Fibroblast of skin of abdomen (primary cell): ENCODE measurements around the gene RTN4RL1.
A peak's percentile ranks its signal among the peaks of the same experiment; 100 is the strongest.

Experiments used
- DNase-seq: peaks from one replicate; pipeline ENCODE4 v3.0.0-alpha.2; 2013

The RTN4RL1 gene

DNA sequence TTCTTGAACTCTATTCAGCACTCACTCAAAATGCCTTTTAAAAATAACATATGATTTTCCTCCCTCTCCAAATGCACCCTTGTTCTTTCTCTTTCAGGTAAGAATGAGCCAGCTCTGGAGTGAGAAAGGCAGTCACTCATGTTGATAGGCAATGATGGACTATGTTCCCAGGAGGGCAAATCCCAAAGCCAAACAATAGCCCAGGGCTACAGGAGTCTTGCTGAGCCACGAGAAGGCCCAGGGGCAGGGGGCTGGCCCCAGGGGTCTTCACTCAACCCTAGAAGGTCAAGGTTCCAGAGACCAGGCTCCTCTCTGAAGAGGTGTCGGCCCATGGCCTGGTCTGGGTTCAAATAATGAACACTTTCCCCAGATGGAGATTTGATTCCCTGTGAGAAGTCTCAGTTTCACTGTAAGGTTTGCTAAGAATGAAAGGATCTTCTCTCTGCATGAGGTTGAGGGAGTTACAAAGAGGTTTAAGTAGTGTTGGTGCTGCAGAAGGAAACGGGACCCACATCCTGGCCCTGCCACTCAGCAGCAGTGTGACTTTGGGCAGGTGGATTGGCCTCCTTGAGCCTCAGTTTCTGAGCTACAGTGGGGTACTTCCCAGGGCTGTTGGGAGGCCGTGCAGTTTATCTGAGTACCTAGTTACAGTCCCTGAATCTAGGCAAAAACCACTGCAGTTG is 49.0 kb downstream of the RTN4RL1 start:
- no peak for DNase-seq

- DNase-seq, result no peak
These were observed 49.6 kb downstream of the RTN4RL1 start for GRCh38 chr17:1975573-1975972.

GRCh38 chr17:1972487-1973160 is 52.5 kb downstream of the RTN4RL1 start:
- DNase-seq, result no peak

DNA sequence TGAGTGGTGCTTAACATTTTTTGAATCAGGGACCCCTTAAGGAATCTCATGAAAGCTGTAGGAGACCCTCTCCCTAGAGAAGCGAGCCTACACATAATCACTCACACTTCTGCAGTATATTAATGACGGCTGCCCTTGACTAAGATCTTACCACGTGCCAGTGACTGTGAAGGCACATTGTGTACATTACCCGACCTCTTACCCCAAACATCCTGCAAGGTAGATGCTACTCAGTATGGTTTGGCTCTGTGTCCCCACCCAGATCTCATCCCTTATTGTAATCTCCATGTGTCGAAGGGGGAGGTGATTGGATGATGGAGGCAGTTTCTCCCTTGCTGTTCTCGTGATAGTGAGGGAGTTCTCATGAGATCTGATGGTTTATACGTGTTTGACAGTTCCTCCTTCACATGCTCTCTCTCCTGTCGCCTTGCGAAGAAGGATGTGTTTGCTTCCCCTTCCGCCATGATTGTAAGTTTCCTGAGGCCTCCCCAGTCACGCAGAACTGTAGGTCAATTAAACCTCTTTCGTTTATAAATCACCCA is 54.2 kb downstream of the RTN4RL1 start:
- no peak for DNase-seq

GRCh38 chr17:1969712-1970111 is 55.4 kb downstream of the RTN4RL1 start:
- no peak for DNase-seq

- no peak for DNase-seq
These were observed 57.9 kb downstream of the RTN4RL1 start for GRCh38 chr17:1967213-1967612.

GRCh38 chr17:1966274-1967086 is 58.7 kb downstream of the RTN4RL1 start:
- peak; percentile 31 for DNase-seq

- peak; percentile 52 for DNase-seq
These were observed 59.4 kb downstream of the RTN4RL1 start for GRCh38 chr17:1965556-1966273.

DNA sequence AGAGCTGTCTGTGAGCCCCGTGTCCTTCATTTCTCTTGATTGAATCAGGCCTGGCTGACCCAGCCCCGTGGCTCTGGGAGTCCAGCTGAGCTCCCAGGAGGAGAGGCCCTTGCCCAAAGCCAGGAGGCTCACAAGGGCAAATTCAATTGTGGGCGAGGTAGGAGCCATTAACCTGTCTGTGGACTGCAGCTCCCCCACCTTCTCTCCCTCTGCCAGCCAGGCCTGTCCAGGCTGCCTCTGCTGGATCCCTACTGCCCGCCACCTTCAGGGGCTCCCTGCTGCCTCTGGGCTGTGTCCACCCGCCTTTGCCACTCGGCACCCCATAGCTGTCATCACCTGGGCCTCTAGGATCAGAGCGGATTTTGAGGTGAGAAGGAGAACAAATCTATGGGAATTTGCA is 61.9 kb downstream of the RTN4RL1 start:
- DNase-seq, result no peak

DNA sequence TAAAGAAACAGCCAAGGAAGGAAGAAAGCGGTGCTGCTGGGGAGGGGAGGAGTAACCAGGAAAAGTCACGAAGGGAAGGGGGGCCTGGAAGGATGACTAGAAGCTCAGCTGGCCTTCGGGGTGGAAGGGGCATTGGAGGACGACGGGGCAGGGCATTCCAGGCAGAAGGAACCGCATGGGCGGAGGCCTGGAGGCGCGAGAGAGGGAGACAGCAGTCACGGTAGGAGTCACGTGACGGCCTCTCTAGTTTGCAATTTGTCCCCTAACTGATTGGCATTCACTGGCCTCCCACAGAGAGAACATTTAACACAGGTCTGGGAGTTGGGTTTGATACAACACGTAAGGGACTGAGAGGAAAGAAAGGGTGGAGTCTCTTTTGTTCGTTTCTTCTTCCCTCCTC is 63.9 kb downstream of the RTN4RL1 start:
- DNase-seq, result no peak

DNA sequence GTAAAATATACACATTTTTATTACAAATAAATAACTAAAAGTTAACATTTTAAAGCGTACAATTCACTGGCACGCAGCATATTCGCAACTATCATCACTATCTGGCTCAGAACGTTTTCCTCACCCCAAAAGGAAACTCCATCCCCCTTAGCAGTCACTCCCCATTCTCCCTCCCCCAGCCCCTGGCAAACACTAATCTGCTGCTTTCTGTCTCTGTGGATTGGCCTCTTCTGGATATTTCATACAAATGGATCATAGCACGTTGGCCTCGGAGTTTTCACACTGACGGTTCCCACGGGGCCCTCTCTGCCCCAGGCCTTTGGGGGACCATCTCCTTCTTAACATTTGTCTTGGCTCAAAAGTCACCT is 64.6 kb downstream of the RTN4RL1 start:
- DNase-seq, result no peak

DNA sequence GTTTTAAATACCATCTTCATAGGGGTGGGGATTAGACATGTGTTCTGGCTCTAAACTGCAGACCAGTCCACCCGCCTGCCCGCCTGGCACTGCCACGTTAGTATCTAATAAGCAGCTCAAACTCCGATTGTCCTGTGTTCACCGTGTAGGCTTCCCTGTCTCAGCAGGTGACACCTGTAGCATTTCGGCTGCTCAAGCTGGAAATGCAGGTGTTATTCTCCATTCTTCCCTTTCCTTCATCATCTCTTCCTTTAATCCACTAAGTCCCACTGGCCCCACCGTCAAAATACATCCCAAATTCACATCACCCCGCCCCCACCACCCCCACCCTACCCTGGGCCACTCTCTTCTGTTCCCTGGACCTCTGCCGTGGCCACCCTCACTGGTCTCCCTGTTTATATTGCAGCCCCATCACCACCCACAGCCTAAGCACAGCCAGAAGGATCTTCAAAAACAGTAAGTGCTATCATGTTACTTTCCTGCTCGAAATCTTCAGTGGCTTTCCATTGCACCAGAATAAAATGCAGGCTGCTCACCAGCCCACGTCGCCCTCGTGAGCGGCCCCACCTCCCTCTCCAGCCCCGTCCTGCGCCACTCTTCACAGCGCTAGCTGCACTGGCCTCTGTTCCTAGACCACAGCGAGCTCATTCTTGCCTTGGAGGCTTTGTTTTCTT is 65.1 kb downstream of the RTN4RL1 start:
- no peak for DNase-seq

GRCh38 chr17:1958134-1958881 is 66.8 kb downstream of the RTN4RL1 start:
- no peak for DNase-seq

GRCh38 chr17:1957037-1957436 is 68.1 kb downstream of the RTN4RL1 start:
- DNase-seq, result peak; percentile 12

- DNase-seq, result no peak
These were observed 69.0 kb downstream of the RTN4RL1 start for GRCh38 chr17:1956134-1956533.

DNA sequence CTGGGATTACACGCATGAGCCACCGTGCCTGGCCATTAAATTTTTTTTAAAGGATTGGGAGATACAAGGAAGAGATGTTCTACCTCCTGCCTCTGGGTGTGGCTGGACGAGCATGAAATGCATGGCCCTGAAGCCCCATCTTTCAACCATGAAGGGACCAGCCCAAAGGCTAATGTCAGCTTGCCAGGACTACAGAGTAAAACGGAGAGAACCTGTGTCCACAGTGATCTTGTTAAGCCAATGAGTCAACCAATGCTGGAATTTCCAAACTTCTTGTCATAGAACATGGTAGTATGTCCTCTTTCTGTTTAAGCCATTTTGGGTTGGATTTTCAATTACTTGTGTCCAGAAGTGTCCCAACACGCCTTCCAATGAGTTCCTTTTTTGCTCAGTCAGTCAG is 71.3 kb downstream of the RTN4RL1 start:
- no peak for DNase-seq

DNA sequence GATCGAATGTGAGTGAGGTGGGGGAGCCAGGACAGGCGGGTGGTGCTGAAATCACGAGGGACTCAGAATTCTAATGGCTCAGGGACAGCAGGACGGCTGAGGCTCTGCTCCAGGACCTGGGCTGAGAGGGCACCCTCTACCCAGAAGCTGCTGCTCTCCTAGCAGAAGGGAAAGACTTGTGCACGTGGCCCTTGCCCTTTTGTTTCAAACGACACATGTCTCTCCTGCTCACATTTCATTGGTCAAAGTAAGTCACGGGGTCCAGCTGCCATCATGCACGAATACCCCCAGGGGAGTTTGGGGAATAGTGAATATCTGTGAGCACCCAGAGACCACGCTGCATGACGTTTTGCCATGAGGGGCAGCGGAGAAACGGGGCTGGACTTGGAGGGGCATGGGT is 73.2 kb downstream of the RTN4RL1 start:
- no peak for DNase-seq

DNA sequence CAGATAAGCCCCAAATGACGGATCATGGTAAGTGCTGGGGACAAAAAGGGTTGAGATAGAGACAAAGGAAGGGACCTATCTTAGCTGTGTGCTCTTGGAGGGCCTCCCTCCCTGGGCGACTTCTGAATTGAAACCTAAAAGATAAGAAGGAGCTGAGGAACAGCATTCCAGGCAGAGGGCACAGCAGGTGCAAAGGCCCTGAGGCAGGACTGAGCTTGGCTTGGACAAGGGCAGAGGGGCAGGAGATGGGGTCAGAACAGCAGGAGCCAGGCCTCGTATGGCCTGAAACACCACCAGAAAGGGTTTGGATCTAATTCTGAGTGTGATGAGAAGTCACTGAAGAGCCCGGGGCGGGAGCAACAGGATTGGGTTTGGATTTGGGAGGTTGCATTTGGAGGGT is 75.4 kb downstream of the RTN4RL1 start:
- DNase-seq, result no peak

DNA sequence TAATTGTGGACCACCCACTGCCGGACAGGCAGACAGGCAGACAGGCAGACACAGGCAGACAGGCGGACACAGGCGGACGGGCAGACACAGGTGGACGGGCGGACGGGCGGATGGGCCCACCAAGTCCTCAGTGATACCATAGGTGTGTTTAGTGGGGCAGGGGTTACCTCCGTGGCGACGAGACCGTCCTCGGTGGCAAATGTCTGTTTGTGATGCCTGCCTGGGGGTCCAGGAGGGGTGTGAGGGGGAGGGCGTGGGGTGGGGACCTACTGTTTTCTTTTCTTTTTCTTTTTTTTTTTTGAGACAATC is 76.7 kb downstream of the RTN4RL1 start:
- no peak for DNase-seq

- DNase-seq, result no peak
These were observed 77.2 kb downstream of the RTN4RL1 start for GRCh38 chr17:1947743-1948516.

DNA sequence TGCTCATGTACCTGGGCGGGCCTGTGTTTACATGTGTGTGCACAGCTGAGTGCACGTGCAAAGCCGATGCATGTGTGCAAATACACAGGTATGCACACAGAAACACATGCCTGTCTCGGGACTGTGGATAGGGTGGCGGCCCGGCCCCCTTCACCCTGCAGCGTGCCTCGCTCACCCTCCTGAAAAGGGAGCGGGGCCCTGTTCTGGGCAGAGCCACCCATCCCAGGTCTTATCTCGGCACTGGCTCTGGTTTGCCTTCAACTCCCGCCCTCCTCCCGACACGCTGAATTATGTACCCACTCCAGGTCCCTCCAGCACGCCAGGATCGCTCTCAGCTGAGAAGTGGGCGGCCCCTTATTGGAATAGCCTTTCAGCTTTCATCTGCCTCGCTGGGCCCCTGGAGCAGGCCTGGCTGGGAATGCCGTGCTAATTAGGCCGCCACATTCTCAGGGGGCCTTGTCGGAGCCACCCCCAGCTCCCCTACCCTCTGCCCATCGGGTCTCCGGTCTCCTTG is 77.8 kb downstream of the RTN4RL1 start:
- DNase-seq, result no peak
